ENCODE measurements around the gene RGS6.

Gene RGS6

GRCh38 chr14:72183631-72184030 is 251.4 kb downstream of the RGS6 start:
- Histone ChIP-seq H2AFZ (ENCODE audit: low read length) (no peak overlapping the region), H3K27me3 (ENCODE audit: insufficient read depth, low read length) (no peaks in the 10 kb centered on the region), H3K36me3 (ENCODE audit: insufficient read depth, low read length) (no peaks in the 10 kb centered on the region), H4K20me1 (ENCODE audit: insufficient read depth, low read length) (no peaks in the 10 kb centered on the region), H3K4me1 (ENCODE audit: insufficient read depth, low read length, severe bottlenecking) (no peaks in the 10 kb centered on the region), H3K79me2 (ENCODE audit: insufficient read depth, low read length) (no peaks in the 10 kb centered on the region), H3F3A (ENCODE audit: insufficient read depth, low read length) (no peaks in the 10 kb centered on the region), H3K4me2 (ENCODE audit: low read length) (no peak overlapping the region), H3K9me3 (ENCODE audit: low read length) (no peaks in the 10 kb centered on the region), H3K27ac (ENCODE audit: low read depth, low read length, poor library complexity, severe bottlenecking) (no peak overlapping the region), H3K9me2 (ENCODE audit: low read depth, low read length) (no peaks in the 10 kb centered on the region), H3K9ac (ENCODE audit: low read length) (no peak overlapping the region), H3K4me3 (ENCODE audit: low read depth, low read length, poor library complexity, severe bottlenecking) (no peak overlapping the region)
- no peak for TF ChIP-seq CTCF (IDR thresholded peaks at IDR 0.05; ENCODE audit: low read length)
- no peak for TF ChIP-seq EZH2 (IDR thresholded peaks at IDR 0.05; ENCODE audit: borderline replicate concordance, low read length)

DNA sequence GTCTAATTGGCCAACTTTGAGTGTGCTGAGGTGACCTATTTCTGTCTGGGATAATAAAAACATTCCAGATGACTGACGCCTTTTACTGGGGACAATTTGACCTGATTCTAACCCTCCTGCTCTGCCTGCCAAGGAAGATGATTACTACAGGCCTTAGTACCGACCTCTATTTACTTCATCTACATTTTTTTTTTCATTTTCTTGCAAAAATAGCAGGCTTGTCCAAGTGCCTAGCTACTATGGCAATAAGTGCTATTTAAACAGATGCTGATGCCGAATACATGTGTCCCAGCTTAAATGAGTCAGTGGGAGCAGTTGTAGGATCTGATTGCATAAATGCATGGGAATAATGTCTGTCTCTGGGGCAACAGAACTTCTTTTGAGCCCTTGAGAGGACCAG is 254.3 kb downstream of the RGS6 start:
- Histone ChIP-seq H2AFZ (ENCODE audit: low read length) (no peak overlapping the region), H3K79me2 (ENCODE audit: insufficient read depth, low read length) (no peaks in the 10 kb centered on the region), H3K9ac (ENCODE audit: low read length) (no peak overlapping the region), H3K36me3 (ENCODE audit: insufficient read depth, low read length) (no peaks in the 10 kb centered on the region), H3K27me3 (ENCODE audit: insufficient read depth, low read length) (no peaks in the 10 kb centered on the region), H3F3A (ENCODE audit: insufficient read depth, low read length) (no peaks in the 10 kb centered on the region), H3K4me2 (ENCODE audit: low read length) (no peak overlapping the region), H3K4me3 (ENCODE audit: low read depth, low read length, poor library complexity, severe bottlenecking) (no peak overlapping the region), H3K9me3 (ENCODE audit: low read length) (no peaks in the 10 kb centered on the region), H3K4me1 (ENCODE audit: insufficient read depth, low read length, severe bottlenecking) (no peaks in the 10 kb centered on the region), H3K27ac (ENCODE audit: low read depth, low read length, poor library complexity, severe bottlenecking) (no peak overlapping the region), H3K9me2 (ENCODE audit: low read depth, low read length) (no peaks in the 10 kb centered on the region), H4K20me1 (ENCODE audit: insufficient read depth, low read length) (no peaks in the 10 kb centered on the region)
- TF ChIP-seq CTCF (IDR thresholded peaks at IDR 0.05; ENCODE audit: low read length) (no peak), EZH2 (IDR thresholded peaks at IDR 0.05; ENCODE audit: borderline replicate concordance, low read length) (no peak)

DNA sequence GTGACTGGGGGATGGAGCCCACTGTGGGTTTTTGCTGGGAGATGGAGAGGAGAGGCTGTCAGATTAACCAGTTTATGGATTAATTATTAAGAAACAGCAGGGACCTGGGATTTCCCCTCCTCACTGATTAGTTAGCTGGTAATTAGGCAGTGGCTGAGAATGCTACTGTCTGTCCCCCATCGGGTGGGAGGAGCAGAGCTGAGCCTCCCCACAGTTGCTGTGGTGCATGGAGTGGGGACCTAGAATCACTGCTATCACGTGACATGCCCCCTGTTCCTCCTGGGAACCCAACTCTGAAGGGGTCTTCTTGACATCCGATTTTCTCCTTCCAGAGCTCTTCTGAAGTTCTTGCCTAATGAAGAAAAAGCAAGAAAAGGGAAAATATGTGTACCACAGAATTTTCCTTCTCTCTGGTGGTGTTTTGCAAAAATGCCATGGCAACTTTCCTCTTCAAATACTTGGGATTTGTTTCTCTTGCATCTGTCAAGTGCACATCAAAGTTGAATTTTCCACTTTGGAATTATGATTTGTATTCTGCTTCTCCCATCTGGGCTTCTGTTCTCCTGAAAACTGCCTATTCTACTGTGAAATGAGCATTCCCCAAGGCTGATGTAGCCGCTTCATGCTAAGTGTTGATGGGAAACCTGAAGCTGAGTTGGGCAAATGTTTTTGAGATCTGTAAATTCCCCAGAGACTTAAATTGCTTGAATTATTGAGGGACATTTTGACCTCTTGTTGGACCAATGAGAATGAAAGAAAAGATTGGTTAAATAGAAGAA is 264.2 kb downstream of the RGS6 start:
- H3K9me3 ChIP-seq (ENCODE audit: low read length): no peaks in the 10 kb centered on the region
- no peak overlapping the region for H3K4me2 ChIP-seq (ENCODE audit: low read length)
- TF ChIP-seq EZH2 (IDR thresholded peaks at IDR 0.05; ENCODE audit: borderline replicate concordance, low read length) (no peak), CTCF (IDR thresholded peaks at IDR 0.05; ENCODE audit: low read length) (no peak)
- H3F3A ChIP-seq (ENCODE audit: insufficient read depth, low read length): no peaks in the 10 kb centered on the region
- no peaks in the 10 kb centered on the region for H3K9me2 ChIP-seq (ENCODE audit: low read depth, low read length)
- no peaks in the 10 kb centered on the region for H3K36me3 ChIP-seq (ENCODE audit: insufficient read depth, low read length)
- no peak overlapping the region for H3K4me3 ChIP-seq (ENCODE audit: low read depth, low read length, poor library complexity, severe bottlenecking)
- H3K27me3 ChIP-seq (ENCODE audit: insufficient read depth, low read length): no peaks in the 10 kb centered on the region
- no peak overlapping the region for H3K27ac ChIP-seq (ENCODE audit: low read depth, low read length, poor library complexity, severe bottlenecking)
- H2AFZ ChIP-seq (ENCODE audit: low read length): no peak overlapping the region
- no peaks in the 10 kb centered on the region for H3K79me2 ChIP-seq (ENCODE audit: insufficient read depth, low read length)
- H3K4me1 ChIP-seq (ENCODE audit: insufficient read depth, low read length, severe bottlenecking): no peaks in the 10 kb centered on the region
- no peaks in the 10 kb centered on the region for H4K20me1 ChIP-seq (ENCODE audit: insufficient read depth, low read length)
- no peak overlapping the region for H3K9ac ChIP-seq (ENCODE audit: low read length)

Data from OCI-LY1 (cell line).